Smooth muscle cell (in vitro differentiated cells): ENCODE data around the gene CDIP1. TPM values are rescaled to one million over a fixed set of nuclear protein-coding genes. Genes with fewer than 3 reads are reported as not detected.

ENCODE experiments used
- DNase-seq: peaks from one replicate; lab custom pipeline; 2025; ENCODE audit not compliant: unreplicated experiment; lab: John Stamatoyannopoulos, UW
- H2AFZ ChIP-seq: fragments of 200-600 bp; sonication (generic); 2 replicates; pipeline ENCODE4 v1.6.0; 2016; ENCODE audit warnings: antibody characterized with exemption, low read depth, mild to moderate bottlenecking
- H3F3A ChIP-seq: fragments of 200-600 bp; sonication (generic); 2 replicates; pipeline ENCODE4 v1.6.0; 2017; ENCODE audit warnings: antibody characterized with exemption, low read depth
- H3K27ac ChIP-seq: fragments of 200-600 bp; sonication (generic); 2 replicates; pipeline ENCODE4 v1.5.1; 2016; ENCODE audit warnings: low read depth, mild to moderate bottlenecking
- H3K27me3 ChIP-seq: fragments of 200-600 bp; sonication (generic); 2 replicates; pipeline ENCODE4 v1.6.1; 2016; ENCODE audit warnings: low read depth, mild to moderate bottlenecking
- H3K36me3 ChIP-seq: fragments of 200-600 bp; sonication (generic); 2 replicates; pipeline ENCODE4 v1.5.1; 2016; ENCODE audit warnings: low read depth
- H3K4me1 ChIP-seq: fragments of 200-600 bp; sonication (generic); 2 replicates; pipeline ENCODE4 v1.5.1; 2016; ENCODE audit warnings: low read depth
- H3K4me2 ChIP-seq: fragments of 200-600 bp; sonication (generic); 2 replicates; pipeline ENCODE4 v1.6.0; 2016; ENCODE audit warnings: mild to moderate bottlenecking
- H3K4me3 ChIP-seq: fragments of 200-600 bp; sonication (generic); 2 replicates; pipeline ENCODE4 v1.5.1; 2016; ENCODE audit warnings: mild to moderate bottlenecking
- H3K79me2 ChIP-seq: fragments of 200-600 bp; sonication (generic); 2 replicates; pipeline ENCODE4 v1.6.0; 2016; ENCODE audit warnings: low read depth, mild to moderate bottlenecking
- H3K9ac ChIP-seq: fragments of 200-600 bp; sonication (generic); 2 replicates; pipeline ENCODE4 v1.6.0; 2016; ENCODE audit warnings: low read depth
- H3K9me3 ChIP-seq: fragments of 200-600 bp; sonication (generic); replicated peaks from 2 replicates; pipeline ENCODE4 v1.5.1; 2016; ENCODE audit warnings: low read depth
- H4K20me1 ChIP-seq: fragments of 200-600 bp; sonication (generic); 2 replicates; pipeline ENCODE4 v1.6.0; 2016; ENCODE audit warnings: low read depth
- WGBS: methylation state at CpG from one replicate; pipeline ENCODE4 v1.1.7; 2016; ENCODE audit warnings: low lambda C conversion rate; 5-methylcytosine and 5-hydroxymethylcytosine counted together
- polyA plus RNA-seq: library from polyadenylated mRNA; unstranded; fragments of >200 nt; fragmentation: Nextera tagmentation; extraction: Ambion mirVana; gene quantifications from 2 replicates; pipeline ENCODE4 v1.2.1, GENCODE V29; 2016
- total RNA-seq: library from RNA; depleted of rRNA; stranded (reverse); fragments of >200 nt; gene quantifications from 2 replicates; pipeline ENCODE4 v1.2.3, GENCODE V29; 2014
- TF ChIP-seq, protein P1 (sequence below): fragments of 200-600 bp; sonication (generic); IDR thresholded peaks from 2 replicates; pipeline ENCODE4 v1.5.1; 2017; ENCODE audit warnings: borderline replicate concordance, mild to moderate bottlenecking, antibody characterized with exemption; ENCODE audit not compliant: insufficient read depth, poor library complexity, severe bottlenecking

CDIP1 gene
- total and polyA plus RNA-seq, 2 experiments from 2014 or later, result 19.7 to 36.9 TPM

DNA sequence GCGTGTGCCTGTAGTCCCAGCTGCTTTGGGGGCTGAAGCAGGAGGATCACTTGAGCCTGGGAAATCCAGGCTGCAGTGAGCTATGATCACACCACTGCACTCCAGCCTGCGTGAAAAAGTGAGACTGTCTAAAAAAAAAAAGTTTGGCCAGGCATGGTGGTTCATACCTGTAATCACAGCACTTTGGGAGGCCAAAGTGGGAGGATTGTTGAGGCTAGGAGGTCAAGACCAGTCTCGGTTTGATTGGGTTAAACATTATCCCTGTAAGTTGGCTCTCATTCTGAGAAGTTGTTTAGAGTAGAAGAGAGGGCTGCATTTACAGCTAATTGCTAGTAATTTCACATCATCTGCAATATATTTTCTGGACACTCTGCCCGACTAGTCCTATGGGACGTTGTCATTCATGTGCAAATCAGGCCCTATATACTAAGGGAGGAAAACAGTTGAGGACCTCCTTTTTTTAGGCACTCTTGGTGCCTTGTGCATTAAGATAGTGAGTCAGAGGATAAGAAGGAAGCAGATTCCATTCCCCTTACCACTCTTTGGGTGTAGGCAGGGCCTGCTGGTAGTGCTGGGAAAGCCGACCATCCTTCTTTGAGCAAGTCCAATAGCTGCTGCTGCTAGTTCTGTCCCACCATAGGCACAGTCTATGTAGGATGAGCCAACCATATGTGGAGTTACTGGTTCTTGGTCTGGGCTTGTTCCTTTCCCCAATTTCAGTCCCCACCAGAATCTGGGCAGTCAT is 43.7 kb downstream of the CDIP1 start:
- no peak overlapping the region for H3K4me3 ChIP-seq
- DNase-seq, result no peak
- H3K79me2 ChIP-seq, result peaks cover 30% of the 10 kb centered on the region
- TF ChIP-seq, protein P1, sequence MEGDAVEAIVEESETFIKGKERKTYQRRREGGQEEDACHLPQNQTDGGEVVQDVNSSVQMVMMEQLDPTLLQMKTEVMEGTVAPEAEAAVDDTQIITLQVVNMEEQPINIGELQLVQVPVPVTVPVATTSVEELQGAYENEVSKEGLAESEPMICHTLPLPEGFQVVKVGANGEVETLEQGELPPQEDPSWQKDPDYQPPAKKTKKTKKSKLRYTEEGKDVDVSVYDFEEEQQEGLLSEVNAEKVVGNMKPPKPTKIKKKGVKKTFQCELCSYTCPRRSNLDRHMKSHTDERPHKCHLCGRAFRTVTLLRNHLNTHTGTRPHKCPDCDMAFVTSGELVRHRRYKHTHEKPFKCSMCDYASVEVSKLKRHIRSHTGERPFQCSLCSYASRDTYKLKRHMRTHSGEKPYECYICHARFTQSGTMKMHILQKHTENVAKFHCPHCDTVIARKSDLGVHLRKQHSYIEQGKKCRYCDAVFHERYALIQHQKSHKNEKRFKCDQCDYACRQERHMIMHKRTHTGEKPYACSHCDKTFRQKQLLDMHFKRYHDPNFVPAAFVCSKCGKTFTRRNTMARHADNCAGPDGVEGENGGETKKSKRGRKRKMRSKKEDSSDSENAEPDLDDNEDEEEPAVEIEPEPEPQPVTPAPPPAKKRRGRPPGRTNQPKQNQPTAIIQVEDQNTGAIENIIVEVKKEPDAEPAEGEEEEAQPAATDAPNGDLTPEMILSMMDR, result no peak
- no peaks in the 10 kb centered on the region for H3K27me3 ChIP-seq
- WGBS, result 62% methylated on average over 6 of the region's 6 CpGs
- no peak overlapping the region for H3K9ac ChIP-seq
- peaks cover 17% of the 10 kb centered on the region for H3F3A ChIP-seq
- H3K36me3 ChIP-seq, result no peaks in the 10 kb centered on the region
- H2AFZ ChIP-seq, result no peak overlapping the region
- peak overlapping the region; percentile 48 for H3K4me2 ChIP-seq
- no peaks in the 10 kb centered on the region for H3K4me1 ChIP-seq
- peaks cover 95% of the 10 kb centered on the region for H4K20me1 ChIP-seq
- peak overlapping the region; percentile 63 for H3K27ac ChIP-seq
- H3K9me3 ChIP-seq, result no peaks in the 10 kb centered on the region

DNA sequence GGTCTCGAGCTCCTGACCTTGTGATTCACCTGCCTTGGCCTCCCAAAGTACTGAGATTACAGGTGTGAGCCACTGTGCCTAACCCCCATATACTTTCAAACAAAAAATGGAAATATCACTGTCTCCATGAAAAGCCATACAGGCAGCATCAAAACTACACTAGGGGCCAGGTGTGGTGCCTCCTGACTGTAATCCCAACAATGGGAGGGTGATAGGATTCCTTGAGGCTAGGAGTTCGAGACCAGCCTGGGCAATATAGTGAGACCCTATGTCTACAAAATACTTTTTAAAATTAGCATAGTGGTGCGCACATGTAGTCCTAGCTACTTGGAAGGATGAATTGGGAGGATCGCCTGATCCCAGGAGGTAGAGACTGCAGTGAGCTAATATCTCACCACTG is 46.7 kb downstream of the CDIP1 start:
- Histone ChIP-seq H3K4me1 (no peaks in the 10 kb centered on the region), H3K27ac (no peak overlapping the region), H3K27me3 (no peaks in the 10 kb centered on the region), H3K9ac (no peak overlapping the region), H3F3A (peaks cover 23% of the 10 kb centered on the region), H3K9me3 (no peaks in the 10 kb centered on the region), H3K36me3 (no peaks in the 10 kb centered on the region), H2AFZ (no peak overlapping the region), H3K4me3 (no peak overlapping the region), H4K20me1 (peaks cover 85% of the 10 kb centered on the region), H3K4me2 (no peak overlapping the region), H3K79me2 (peaks cover 27% of the 10 kb centered on the region)
- WGBS, result 100% methylated on average over 4 of the region's 4 CpGs
- DNase-seq, result no peak
- TF ChIP-seq, protein P1, result no peak

DNA sequence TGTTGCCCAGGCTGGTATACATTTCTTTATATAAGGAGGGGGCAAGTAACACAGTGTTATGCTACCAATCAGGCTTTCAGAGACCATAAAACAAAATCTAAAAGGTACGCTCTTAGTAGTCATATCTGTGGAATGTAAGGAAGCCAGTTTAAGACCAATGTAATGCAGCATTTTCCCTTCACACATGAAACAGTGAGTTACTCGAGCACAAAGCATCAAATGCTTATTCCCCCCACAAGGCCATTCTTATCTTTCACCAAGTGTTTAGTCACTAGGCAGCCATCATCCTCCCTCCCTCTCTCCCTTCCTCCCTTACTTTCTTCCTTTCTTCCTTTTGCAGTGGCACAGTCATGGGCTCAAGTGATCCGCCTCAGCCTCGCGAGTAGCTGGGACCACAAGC is 49.5 kb downstream of the CDIP1 start:
- H3K9ac ChIP-seq, result no peak overlapping the region
- peaks cover 44% of the 10 kb centered on the region for H3K79me2 ChIP-seq
- peak overlapping the region; percentile 68 for H3K27ac ChIP-seq
- no peaks in the 10 kb centered on the region for H3K4me1 ChIP-seq
- no peak overlapping the region for H2AFZ ChIP-seq
- peaks cover 69% of the 10 kb centered on the region for H4K20me1 ChIP-seq
- WGBS, result 45% methylated on average over 5 of the region's 5 CpGs
- peaks cover 5% of the 10 kb centered on the region for H3F3A ChIP-seq
- no peak overlapping the region for H3K4me3 ChIP-seq
- no peaks in the 10 kb centered on the region for H3K9me3 ChIP-seq
- no peaks in the 10 kb centered on the region for H3K36me3 ChIP-seq
- no peaks in the 10 kb centered on the region for H3K27me3 ChIP-seq
- no peak for DNase-seq
- TF ChIP-seq, protein P1, result no peak
- H3K4me2 ChIP-seq, result peak overlapping the region; percentile 49

DNA sequence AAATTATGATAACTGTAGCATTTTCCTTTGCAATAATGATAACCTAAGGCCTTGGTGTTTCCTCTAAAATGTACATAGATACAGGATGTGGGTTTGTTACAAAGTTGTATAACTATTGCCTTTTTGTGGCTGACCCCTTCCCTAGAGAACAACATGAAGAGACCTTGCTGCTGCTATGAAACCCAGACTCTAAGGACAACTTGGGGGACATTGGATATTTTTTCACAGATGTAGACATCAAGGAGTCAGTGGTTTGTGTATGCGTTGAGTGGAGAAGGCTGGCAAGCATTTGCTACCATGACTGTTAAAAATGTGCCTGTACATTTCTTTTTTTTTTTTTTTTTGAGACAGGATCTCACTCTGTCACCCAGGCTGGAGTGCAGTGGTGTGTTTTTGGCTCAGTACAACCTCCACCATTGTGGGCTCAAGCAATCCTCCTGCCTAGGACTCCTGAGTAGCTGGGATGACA is 50.0 kb downstream of the CDIP1 start:
- H3F3A ChIP-seq, result peaks cover 5% of the 10 kb centered on the region
- peak overlapping the region; percentile 30 for H3K27ac ChIP-seq
- no peaks in the 10 kb centered on the region for H3K36me3 ChIP-seq
- H3K4me2 ChIP-seq, result peak overlapping the region; percentile 49
- H3K9me3 ChIP-seq, result no peaks in the 10 kb centered on the region
- WGBS, result 89% methylated on average over 1 of the region's 1 CpG
- TF ChIP-seq, protein P1, result no peak
- H2AFZ ChIP-seq, result no peak overlapping the region
- no peaks in the 10 kb centered on the region for H3K4me1 ChIP-seq
- no peak overlapping the region for H3K4me3 ChIP-seq
- peaks cover 67% of the 10 kb centered on the region for H4K20me1 ChIP-seq
- H3K27me3 ChIP-seq, result no peaks in the 10 kb centered on the region
- no peak for DNase-seq
- peaks cover 45% of the 10 kb centered on the region for H3K79me2 ChIP-seq
- H3K9ac ChIP-seq, result no peak overlapping the region
